Neural cell (in vitro differentiated cells): ENCODE measurements around the gene ASIC5.

Experiments
- CTCF ChIP-seq: fragments of 450-650 bp; IDR thresholded peaks from 2 replicates; pipeline ENCODE4 v1.5.1; 2014; ENCODE audit warnings: antibody characterized with exemption, mild to moderate bottlenecking, moderate library complexity; ENCODE audit not compliant: poor library complexity, severe bottlenecking
- POLR2AphosphoS5 ChIP-seq: IDR thresholded peaks from 2 replicates; pipeline ENCODE4 v1.6.1; 2012
- REST ChIP-seq: IDR thresholded peaks from 2 replicates; pipeline ENCODE4 v1.6.1; 2012; ENCODE audit warnings: borderline replicate concordance
- TAF1 ChIP-seq: IDR thresholded peaks from 2 replicates; pipeline ENCODE4 v1.6.1; 2012; ENCODE audit warnings: low read depth

GRCh38 chr4:155837203-155837796, 28.8 kb downstream of the ASIC5 start:
- no peak for TF ChIP-seq POLR2AphosphoS5
- TF ChIP-seq REST, result no peak
- no peak for TF ChIP-seq CTCF
- no peak for TF ChIP-seq TAF1
